Colonic mucosa (tissue), 4 donors: Measurements from ENCODE around the gene SERINC3. TPM values are rescaled to one million over a fixed set of nuclear protein-coding genes. Genes with fewer than 3 reads are reported as not detected.

Source experiments
- DNase-seq: peaks from one replicate; pipeline ENCODE4 v3.0.0-alpha.2; 2020
- H3K27ac ChIP-seq: fragments of 200-600 bp; one replicate; pipeline ENCODE4 v1.8.0; 2021
- H3K27me3 ChIP-seq: fragments of 200-600 bp; one replicate; pipeline ENCODE4 v1.8.0; 2021
- H3K36me3 ChIP-seq: fragments of 200-600 bp; one replicate; pipeline ENCODE4 v1.8.0; 2021
- H3K4me1 ChIP-seq: fragments of 200-600 bp; one replicate; pipeline ENCODE4 v1.8.0; 2021; ENCODE audit warnings: mild to moderate bottlenecking
- H3K4me3 ChIP-seq: fragments of 200-600 bp; one replicate; pipeline ENCODE4 v1.8.0; 2021
- H3K9ac ChIP-seq, 2 donors: one replicate each; pipeline ENCODE4 v1.7.0; 2013; ENCODE audit warnings: control low read depth in 2 of 2, low read depth in 2 of 2, low read length in 2 of 2
- H3K9me3 ChIP-seq: fragments of 200-600 bp; one replicate; pipeline ENCODE4 v1.8.0; 2021
- intact Hi-C: fragments of 100-400 bp; cut with DNase I; formaldehyde crosslinking; loops from one replicate; pipeline ENCODE4 v1.14.1; 2022
- total RNA-seq, 2 donors: library from RNA; stranded (reverse); fragmentation: NEBNext Ultra II Directional in 1 of 2; extraction: Animal tissue kit (Norgen Biotek cat#: 25700) in 1 of 2; gene quantifications; one replicate each; pipeline ENCODE4 v1.2.1, GENCODE V29; 2021
- TF ChIP-seq, protein P1 (sequence below): fragments of 200-600 bp; IDR thresholded peaks from one replicate; pipeline ENCODE4 v1.8.0; 2022; ENCODE audit warnings: antibody characterized with exemption, mild to moderate bottlenecking
- donor health status: healthy.
- donor health status: DM: no; HTN: no; CAD: no.
- donor health status: DM: no; HTN: no; CAD: no.

The SERINC3 gene
- total RNA-seq, 2 donors from 2014 or later, result 82.8 to 121 TPM

GRCh38 chr20:44495802-44496481 is 25.9 kb downstream of the SERINC3 start:
- Histone ChIP-seq H3K4me3 (no peak overlapping the region), H3K27me3 (no peaks in the 10 kb centered on the region), H3K27ac (no peak overlapping the region), H3K4me1 (no peaks in the 10 kb centered on the region), H3K9ac (no peak overlapping the region), H3K9me3 (no peaks in the 10 kb centered on the region), H3K36me3 (peaks cover 9% of the 10 kb centered on the region)
- TF ChIP-seq, protein P1, sequence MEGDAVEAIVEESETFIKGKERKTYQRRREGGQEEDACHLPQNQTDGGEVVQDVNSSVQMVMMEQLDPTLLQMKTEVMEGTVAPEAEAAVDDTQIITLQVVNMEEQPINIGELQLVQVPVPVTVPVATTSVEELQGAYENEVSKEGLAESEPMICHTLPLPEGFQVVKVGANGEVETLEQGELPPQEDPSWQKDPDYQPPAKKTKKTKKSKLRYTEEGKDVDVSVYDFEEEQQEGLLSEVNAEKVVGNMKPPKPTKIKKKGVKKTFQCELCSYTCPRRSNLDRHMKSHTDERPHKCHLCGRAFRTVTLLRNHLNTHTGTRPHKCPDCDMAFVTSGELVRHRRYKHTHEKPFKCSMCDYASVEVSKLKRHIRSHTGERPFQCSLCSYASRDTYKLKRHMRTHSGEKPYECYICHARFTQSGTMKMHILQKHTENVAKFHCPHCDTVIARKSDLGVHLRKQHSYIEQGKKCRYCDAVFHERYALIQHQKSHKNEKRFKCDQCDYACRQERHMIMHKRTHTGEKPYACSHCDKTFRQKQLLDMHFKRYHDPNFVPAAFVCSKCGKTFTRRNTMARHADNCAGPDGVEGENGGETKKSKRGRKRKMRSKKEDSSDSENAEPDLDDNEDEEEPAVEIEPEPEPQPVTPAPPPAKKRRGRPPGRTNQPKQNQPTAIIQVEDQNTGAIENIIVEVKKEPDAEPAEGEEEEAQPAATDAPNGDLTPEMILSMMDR, result no peak
- no peak for DNase-seq
- intact Hi-C loops, result no loop called here

- Histone ChIP-seq H3K9ac (no peak overlapping the region), H3K27me3 (no peaks in the 10 kb centered on the region), H3K4me3 (no peak overlapping the region), H3K36me3 (peaks cover 3% of the 10 kb centered on the region), H3K27ac (no peak overlapping the region), H3K4me1 (no peaks in the 10 kb centered on the region), H3K9me3 (no peaks in the 10 kb centered on the region)
- intact Hi-C loops, result no loop called here
- TF ChIP-seq, protein P1, result no peak
- no peak for DNase-seq
Measured at GRCh38 chr20:44495257-44495656, 26.6 kb downstream of the SERINC3 start.

DNA sequence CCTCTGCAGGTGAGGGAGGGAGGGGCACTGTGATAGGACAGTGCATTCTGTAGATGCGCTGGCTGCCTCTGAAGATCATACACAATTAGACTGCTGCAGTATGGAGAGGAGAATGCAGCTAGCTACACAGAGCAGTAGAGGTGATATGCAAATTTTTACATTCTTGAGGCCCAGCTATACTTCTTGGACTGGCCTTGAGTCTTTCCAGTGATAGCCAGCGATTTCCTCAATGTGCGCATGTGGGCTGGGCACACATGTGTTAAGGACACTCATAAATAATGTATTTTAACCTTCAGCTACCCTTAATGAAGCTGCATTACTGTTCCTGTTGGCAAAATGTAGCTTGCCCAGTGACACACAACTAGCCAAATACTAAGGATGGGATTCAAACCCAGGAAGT is 27.2 kb downstream of the SERINC3 start:
- TF ChIP-seq, protein P1, result no peak
- intact Hi-C loops, result no loop called here
- Histone ChIP-seq H3K27me3 (no peaks in the 10 kb centered on the region), H3K4me1 (no peaks in the 10 kb centered on the region), H3K36me3 (peaks cover 3% of the 10 kb centered on the region), H3K4me3 (no peak overlapping the region), H3K9me3 (no peaks in the 10 kb centered on the region), H3K9ac (no peak overlapping the region), H3K27ac (no peak overlapping the region)
- DNase-seq, result no peak

- no peak overlapping the region for H3K27ac ChIP-seq
- no peaks in the 10 kb centered on the region for H3K9me3 ChIP-seq
Measured at GRCh38 chr20:44494266-44494665, 27.6 kb downstream of the SERINC3 start.

DNA sequence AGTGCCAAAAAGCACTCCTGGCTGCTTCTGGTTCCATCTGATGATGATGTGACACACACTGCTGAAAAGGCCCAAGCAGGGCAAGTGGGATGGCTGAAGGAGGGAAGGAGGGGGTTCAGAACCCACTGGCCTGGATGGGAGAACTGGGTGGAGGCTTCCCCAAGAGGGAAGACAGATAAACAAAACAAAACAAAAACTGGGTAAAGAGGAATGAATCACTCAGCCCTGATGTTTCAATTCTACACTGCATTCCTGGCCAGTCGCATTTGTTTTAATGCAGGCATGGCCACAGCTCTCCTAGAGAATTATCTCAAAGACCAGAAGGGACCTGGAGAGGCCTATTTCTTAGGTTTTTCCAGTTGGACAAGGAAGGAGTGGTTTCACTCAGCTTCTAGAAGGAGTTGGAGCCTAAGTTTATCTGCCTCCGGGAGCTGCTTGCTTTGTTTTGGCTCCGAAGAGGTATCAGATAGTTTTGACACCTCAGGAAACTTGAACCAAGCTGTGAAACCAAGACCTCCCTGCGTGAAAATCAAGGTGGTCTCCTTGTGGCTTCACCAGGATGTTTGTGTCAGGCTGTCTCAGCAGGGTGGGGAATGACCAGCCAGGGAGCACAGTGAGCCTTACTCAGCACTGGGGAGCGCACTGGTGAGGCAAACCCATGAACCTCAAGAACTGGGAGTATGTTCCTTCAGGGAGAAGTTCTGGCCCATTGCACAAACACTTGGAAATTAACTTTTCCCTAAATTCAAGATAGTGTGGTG is 30.1 kb downstream of the SERINC3 start:
- intact Hi-C loops, result no loop called here
- H3K4me3 ChIP-seq, result no peak overlapping the region
- H3K27ac ChIP-seq, result no peak overlapping the region
- H3K9me3 ChIP-seq, result no peaks in the 10 kb centered on the region
- no peak overlapping the region for H3K9ac ChIP-seq
- no peaks in the 10 kb centered on the region for H3K27me3 ChIP-seq
- DNase-seq, result no peak
- no peaks in the 10 kb centered on the region for H3K36me3 ChIP-seq
- H3K4me1 ChIP-seq, result no peaks in the 10 kb centered on the region
- TF ChIP-seq, protein P1, result no peak

More at GRCh38 chr20:44494266-44494665, 27.6 kb downstream of the SERINC3 start:
- no peaks in the 10 kb centered on the region for H3K4me1 ChIP-seq
- H3K36me3 ChIP-seq, result peaks cover 3% of the 10 kb centered on the region
- no peak overlapping the region for H3K4me3 ChIP-seq
- no peak overlapping the region for H3K9ac ChIP-seq
- no peaks in the 10 kb centered on the region for H3K27me3 ChIP-seq
- DNase-seq, result no peak
- TF ChIP-seq, protein P1, result no peak
- intact Hi-C loops, result no loop called here
